IPS-NIHi7 (cell line): ENCODE data around the gene DVL1.

Experiments
- DNase-seq: peaks from one replicate; pipeline ENCODE4 v3.0.0; 2012; ENCODE audit warnings: mixed read lengths; ENCODE audit errors: extremely low spot score

DVL1 gene

DNA sequence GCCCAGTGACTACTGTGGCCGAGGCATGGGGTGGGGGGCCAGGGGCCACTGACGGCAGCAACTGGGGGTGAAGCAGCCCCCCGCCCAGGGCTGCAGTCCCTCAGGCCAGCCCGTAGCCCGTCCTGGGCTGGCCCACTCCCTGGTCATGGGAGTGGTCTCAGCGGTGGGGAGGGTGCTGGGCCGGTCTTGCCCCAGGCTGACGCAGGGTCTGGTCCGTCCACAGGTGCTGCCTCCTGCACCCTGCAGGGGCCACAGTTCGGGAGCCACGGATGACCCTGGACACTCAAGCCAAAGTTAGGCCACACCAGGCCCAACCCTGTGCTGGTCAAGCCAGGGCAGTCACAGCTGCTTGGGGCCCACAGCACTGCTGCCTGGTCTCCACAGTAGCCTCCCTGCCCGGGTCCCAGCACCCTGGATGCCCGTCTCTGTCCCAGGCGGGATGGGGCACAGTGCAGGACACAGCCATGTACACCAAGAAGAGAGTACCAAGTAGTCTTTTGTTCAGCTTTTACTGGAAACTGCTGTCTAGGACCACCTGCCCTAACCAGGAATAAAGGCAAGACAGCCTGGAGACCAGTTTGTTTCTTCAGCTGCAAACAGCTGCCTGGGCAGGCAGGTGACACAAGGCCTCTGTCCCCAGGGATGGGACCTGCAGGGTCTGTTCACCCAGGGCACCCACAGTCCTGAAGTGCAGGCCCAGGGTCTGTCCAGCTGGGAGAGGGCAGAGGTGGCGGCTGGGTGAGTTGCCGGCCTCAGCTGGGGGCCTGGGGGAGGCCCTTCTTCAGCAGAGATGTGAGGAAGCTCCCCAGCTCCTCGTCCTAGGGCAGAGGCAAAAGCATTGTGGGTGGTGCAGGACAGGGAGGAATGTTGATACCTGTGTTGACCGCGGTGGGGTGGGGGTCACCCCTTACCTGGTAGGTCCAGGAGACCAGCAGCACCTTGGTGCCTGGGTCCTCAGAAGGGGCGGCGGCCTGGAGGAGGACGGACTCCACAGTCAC lies 37.8 kb downstream of the DVL1 start:
- DNase-seq: no peak

DNA sequence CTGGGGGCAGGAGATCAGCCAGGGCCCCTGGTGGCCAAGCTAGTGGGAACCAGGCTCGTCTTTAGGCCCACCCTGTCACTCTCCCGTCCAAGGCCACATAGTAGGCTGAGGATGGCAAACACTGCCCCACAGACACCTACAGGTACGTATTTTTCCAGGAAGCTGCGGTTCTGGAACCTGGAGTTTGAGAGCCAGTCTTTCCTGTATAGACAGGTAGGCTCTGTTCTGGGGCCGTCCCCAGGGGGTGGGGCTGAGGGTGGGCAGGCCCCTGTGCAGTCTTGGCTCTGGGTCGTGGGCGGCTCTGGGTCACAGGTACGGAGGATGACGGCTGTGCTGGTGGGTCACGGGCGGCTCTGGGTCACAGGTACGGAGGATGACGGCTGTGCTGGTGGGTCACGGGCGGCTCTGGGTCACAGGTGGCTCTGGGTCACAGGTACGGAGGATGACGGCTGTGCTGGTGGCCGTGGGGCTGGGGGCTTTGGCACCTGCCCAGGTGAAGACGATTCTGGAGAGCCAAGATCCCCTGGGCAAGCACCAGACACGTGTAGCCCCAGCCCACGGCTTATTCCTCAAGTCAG lies 38.7 kb downstream of the DVL1 start:
- DNase-seq: no peak

GRCh38 chr1:1310109-1310385 lies 39.2 kb downstream of the DVL1 start:
- no peak for DNase-seq

DNA sequence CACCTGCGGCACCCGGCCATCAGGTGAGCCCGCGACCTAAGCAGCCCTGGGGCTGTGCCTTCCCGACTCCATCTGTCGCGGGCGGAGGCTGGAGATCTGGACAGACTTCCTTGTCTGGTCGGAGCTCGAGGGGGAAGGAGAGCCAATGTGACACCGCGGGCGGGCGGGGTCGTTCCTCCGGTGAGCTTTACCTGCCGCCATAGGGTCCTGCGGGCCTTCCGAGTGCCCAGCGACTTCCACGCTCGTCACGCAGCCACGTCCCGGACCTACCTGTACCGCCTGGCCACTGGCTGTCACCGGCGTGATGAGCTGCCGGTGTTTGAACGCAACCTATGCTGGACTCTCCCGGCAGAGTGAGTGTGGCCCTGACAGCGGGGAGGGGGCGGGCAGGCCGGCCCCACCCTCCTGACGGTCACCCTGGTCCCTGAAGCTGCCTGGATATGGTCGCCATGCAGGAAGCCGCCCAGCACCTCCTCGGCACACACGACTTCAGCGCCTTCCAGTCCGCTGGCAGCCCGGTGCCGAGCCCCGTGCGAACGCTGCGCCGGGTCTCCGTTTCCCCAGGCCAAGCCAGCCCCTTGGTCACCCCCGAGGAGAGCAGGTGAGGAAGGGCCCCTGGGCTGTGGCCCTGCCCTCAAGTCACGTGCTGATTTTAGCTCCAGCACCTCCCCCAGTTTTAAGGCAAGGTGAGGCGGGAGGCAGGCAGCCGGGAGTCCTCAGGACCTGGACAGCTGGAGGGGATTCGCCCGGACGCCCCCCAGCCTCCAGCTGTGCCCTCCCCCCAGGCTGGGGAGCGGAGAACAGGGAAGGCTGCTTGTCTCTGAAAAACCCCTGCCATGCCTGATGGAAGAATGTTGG lies 39.7 kb downstream of the DVL1 start:
- DNase-seq: no peak

GRCh38 chr1:1308756-1309250 lies 40.4 kb downstream of the DVL1 start:
- DNase-seq: no peak

DNA sequence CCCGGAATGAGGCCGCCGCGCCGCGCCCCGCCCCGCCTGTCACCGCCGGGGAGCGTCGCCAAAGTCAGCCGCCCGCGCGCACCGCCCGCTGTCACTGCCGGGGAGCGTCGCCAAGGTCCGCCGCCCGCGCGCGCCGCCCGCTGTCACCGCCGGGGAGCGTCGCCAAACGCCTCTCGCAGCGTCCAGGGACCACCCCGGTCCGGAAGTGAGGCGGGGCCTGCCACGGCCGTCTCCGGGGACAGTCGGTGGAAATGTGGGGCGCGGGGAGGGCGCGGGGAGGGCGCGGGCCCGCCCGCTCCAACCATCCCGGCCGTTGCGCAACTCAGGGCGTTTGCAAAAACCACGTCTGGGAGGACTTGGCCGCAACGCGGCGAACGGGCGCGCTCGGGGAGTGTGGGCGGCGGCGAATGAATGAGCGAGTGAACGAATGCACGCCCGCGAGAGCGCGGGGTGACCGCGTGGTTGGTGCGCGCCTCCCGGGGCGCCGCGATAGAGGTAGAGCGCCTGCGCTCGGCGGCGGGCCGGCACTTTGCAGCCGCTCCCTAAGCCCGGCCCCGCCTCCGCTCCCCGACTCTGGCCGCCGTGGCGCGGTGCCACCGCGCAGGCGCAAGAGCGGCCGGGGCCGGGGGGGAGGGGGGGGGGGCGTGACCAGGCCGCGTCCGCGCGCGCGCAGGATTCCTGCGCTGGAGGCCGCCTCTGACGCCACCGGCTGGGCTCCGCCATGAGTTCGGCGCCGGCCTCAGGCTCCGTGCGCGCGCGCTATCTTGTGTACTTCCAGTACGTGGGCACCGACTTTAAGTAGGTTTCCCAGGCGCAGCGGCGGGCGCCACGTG lies 41.1 kb downstream of the DVL1 start, which contains the start of the genes ACAP3 and PUSL1:
ACAP3 (minus strand) TSS at position 8 of the 833 bp plus-strand sequence. CDS start 115 bp downstream, outside the sequence.
PUSL1 (plus strand) TSS at position 675 of the 833 bp plus-strand sequence; CDS start at position 722, 47 bp downstream.
- DNase-seq: peak; percentile 90

GRCh38 chr1:1307261-1307922 lies 41.8 kb downstream of the DVL1 start:
- DNase-seq: no peak

GRCh38 chr1:1306661-1307260 lies 42.5 kb downstream of the DVL1 start:
- no peak for DNase-seq

DNA sequence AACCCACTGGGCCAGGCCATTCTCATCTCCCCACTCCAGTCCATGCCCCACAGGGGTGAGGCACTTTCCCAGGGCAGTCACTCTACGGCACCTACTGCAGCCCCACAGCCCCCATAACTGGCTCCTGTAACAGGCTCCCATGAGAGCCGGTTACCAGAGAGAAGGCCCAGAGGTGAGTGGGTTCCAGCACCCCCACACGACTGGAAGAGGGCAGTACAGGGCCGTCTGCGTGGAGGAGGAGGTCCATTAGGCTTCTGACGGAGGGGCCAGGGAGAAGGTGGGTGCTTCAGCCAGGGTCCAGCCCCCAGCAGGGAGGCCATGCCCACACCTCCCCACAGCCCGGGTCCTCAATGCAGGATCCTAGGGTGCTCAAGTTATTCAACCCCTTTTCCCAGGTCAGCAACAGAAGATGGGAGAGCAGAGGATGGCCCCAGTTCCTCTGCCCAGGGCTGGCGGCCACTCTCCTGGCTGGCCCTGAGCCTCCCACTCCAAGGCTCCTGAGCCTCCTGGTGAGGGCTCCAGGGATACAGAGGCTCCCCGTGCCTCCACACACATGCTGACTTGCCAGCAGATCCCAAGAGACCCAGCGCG lies 43.1 kb downstream of the DVL1 start:
- no peak for DNase-seq

DNA sequence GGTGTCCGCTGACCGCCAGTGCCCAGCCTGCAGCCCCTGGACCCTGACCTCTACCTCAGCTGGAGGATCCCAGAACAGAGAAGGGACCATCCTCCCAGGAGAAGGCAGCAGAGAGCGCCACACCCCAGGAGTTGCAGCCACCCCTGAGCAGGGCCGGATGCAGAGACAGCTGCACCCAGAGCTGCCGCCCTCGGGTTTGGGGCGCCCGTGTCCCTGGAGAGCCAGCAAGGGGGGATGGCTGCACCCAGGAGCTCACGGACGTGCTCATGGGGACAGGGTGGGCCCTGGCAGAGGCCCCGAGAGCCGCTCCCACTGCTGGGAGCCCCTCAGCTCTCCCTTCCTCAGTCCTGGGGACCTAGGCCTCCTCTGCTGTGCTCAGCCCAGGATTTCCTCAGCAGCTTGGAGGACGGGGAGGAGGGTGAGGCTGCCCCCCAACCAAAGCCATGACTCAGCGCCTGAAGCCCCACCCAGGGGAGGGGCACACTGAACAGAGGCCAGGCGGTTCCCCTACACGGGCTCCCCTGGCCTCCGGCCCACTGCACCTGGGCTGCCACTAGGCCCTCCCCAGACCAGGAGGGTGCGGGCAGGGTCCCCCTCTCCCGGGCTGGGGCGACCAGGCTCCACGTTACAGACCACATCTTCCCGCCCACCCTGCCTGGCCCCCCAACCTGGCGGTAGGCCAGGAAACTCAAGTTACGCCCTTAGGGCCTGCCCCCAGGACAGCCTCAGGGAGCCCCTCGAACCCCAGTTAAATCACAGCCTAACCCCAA lies 43.7 kb downstream of the DVL1 start:
- no peak for DNase-seq

- DNase-seq: peak; percentile 72
These were observed 44.6 kb downstream of the DVL1 start for GRCh38 chr1:1304331-1305299.

- DNase-seq: no peak
These were observed 45.5 kb downstream of the DVL1 start for GRCh38 chr1:1303736-1304135.

- DNase-seq: no peak
These were observed 46.2 kb downstream of the DVL1 start for GRCh38 chr1:1302951-1303509.

DNA sequence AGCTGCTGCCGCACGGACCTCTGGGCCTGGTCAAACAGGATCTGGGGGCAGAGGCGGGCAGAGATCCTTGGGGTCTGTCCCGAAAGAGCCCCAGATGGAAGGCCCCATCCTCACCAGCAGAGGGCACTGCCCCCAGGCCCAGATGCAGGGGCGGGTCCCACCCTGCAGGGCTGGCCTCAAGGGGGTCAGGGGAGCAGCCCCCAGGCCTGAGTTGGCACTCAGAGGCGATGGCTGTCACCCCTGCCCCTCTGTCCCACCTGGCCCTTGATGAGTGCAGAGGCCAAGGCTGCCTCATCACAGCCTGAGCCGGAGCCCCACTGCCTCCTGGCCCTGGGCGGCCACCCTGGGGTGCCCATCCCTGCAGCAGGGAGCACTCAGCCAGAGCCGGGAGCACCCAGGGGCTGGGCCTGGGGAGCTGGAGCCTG lies 47.2 kb downstream of the DVL1 start:
- DNase-seq: no peak

DNA sequence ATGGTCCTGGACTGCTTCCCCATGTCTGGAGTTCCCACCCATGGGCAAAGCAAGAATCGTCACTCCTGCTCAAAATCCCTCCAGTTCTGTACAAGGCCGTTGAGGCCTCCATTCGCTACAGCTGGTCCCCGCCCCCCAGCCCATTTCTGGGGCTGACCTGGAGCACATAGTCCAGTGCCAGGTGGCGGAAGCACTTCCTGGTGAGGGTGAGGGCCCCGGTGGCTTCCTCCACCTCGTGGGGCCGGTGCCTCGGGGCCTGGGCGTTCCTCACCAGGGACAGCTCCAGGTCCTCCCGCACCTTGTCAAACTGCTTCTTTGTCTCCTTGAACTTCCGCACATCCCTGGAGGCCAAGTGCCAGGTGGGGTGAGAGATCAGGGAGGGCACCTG lies 48.9 kb downstream of the DVL1 start:
- no peak for DNase-seq

DNA sequence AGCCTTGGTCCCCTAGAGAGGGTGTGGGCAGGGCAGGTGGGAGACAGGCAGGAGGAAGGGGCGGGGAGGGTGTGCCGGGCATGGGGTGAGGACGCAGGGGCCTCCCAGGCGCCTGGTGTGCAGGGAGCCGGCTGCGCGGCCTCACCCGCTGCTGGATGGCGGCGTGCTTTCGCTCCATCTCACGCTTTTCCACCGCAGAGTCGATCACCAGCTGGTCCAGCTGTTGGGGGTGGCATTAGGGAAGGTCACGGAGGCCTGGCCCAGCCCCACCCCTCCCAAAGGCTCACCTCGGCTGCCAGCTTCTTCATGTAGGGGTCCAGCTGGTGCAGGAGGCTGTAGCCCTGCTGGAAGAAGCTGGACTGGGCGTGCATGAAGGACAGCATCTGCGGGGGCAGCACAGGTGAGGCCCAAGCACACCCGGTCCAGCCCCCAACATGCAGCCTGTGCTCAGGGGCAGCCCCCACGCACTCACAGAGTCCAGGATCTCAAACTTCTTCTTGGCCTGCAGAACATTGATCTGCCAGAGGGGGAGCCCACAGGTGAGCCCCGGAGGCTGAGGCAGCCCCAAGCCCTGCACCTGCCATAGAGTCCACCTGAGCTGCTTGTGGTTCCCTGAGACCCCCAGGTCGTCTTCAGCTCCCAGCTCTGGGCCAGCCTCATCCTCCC lies 49.4 kb downstream of the DVL1 start:
- DNase-seq: no peak
